HCT116 (cell line): ENCODE measurements around the gene ELK4. TPM values are rescaled to one million over a fixed set of nuclear protein-coding genes. Genes with fewer than 3 reads are reported as not detected.

Experiments used
- ATAC-seq: fragments of 200-7000 bp; cut with Tn5 transposase; 2 replicates; pipeline ENCODE4 v1.9.1; 2020; ENCODE audit warnings: mild to moderate bottlenecking, moderate library complexity
- BruUV-seq: library from RNA; stranded (reverse); fragments of 400-500 nt; replicated peaks from 2 replicates; lab custom pipeline; 2021; lab: Mats Ljungman, UMichigan
- CTCF ChIA-PET: fragments of 300-600 bp; sonication (Branson Sonifier 250); formaldehyde crosslinking; loops from one replicate; lab custom pipeline; 2021; ENCODE audit warnings: antibody characterized with exemption; lab: Charles Lee
- POLR2A ChIA-PET: fragments of 300-600, 350-600 bp; sonication (Branson Sonifier 250); formaldehyde crosslinking; loops from one replicate; lab custom pipeline; 2021; ENCODE audit warnings: antibody characterized with exemption; lab: Charles Lee
- RAD21 ChIA-PET, 2 experiments: fragments of 300-600 bp; sonication (Branson Sonifier 250); formaldehyde crosslinking; loops; one replicate each; lab custom pipeline; 2023; ENCODE audit warnings: low total read pairs in 2 of 2; ENCODE audit not compliant: uncharacterized antibody in 2 of 2, unreplicated experiment in 2 of 2, low non-redundant PET in 1 of 2; lab: Charles Lee
- DNase-seq: peaks from one replicate; pipeline ENCODE4 v3.0.0-alpha.2; 2010; ENCODE audit warnings: low read depth, low spot score
- H2AFZ ChIP-seq: fragments of 200-600 bp; shearing (Covaris generic), sonication (generic); 2 replicates; pipeline ENCODE4 v1.6.1; 2017; ENCODE audit warnings: low read depth, mixed run types, mixed read lengths, antibody characterized with exemption, low read length; ENCODE audit not compliant: poor library complexity, severe bottlenecking
- H3K27ac ChIP-seq: 2 replicates; pipeline ENCODE4 v1.5.1; 2012; ENCODE audit warnings: low read depth, low read length
- H3K27me3 ChIP-seq: fragments of 200-600 bp; sonication (generic); 2 replicates; pipeline ENCODE4 v1.6.1; 2016; ENCODE audit warnings: mixed run types, low read length, mixed read lengths; ENCODE audit not compliant: insufficient read depth
- H3K36me3 ChIP-seq, 2 experiments: fragments of 200-500 bp in 1 of 2; fragments of 200-600 bp in 1 of 2; sonication (Bioruptor generic) in 1 of 2; sonication (generic) in 1 of 2; 2 replicates each; pipeline versions ENCODE4 v1.5.1 to v1.6.1; 2014 to 2016; ENCODE audit warnings: low read length in 2 of 2, inconsistent platforms in 1 of 2, mixed read lengths in 1 of 2, mixed run types in 1 of 2; ENCODE audit not compliant: insufficient read depth in 2 of 2, control insufficient read depth in 1 of 2
- H3K4me1 ChIP-seq, 2 experiments: fragments of 200-600 bp in 1 of 2; sonication (generic) in 1 of 2; 2 replicates each; pipeline versions ENCODE4 v1.5.1 to v1.6.1; 2012 to 2017; ENCODE audit warnings: low read length in 2 of 2, inconsistent platforms in 1 of 2, mild to moderate bottlenecking in 1 of 2, mixed read lengths in 1 of 2, mixed run types in 1 of 2, moderate library complexity in 1 of 2; ENCODE audit not compliant: insufficient read depth in 2 of 2, control insufficient read depth in 1 of 2
- H3K4me2 ChIP-seq: fragments of 200-600 bp; sonication (generic); 2 replicates; pipeline ENCODE4 v1.6.1; 2017; ENCODE audit warnings: mixed run types, low read length, mixed read lengths
- H3K4me3 ChIP-seq, 2 experiments: fragments of 200-600 bp in 1 of 2; sonication (generic) in 1 of 2; replicated peaks in 1 of 2; 2 replicates each; pipeline ENCODE4 v1.5.1; 2011 to 2016; ENCODE audit warnings: low read length in 2 of 2, control low read depth in 1 of 2, low read depth in 1 of 2, mild to moderate bottlenecking in 1 of 2, mixed read lengths in 1 of 2, mixed run types in 1 of 2
- H3K79me2 ChIP-seq: fragments of 200-600 bp; sonication (generic); 2 replicates; pipeline ENCODE4 v1.6.1; 2017; ENCODE audit warnings: mild to moderate bottlenecking, mixed run types, low read length, moderate library complexity, mixed read lengths; ENCODE audit not compliant: insufficient read depth
- H3K9ac ChIP-seq: fragments of 200-600 bp; sonication (generic); 2 replicates; pipeline ENCODE4 v1.6.1; 2016; ENCODE audit warnings: low read length, mixed read lengths
- H3K9me2 ChIP-seq: fragments of 200-600 bp; sonication (generic), shearing (Covaris generic); 2 replicates; pipeline ENCODE4 v1.6.1; 2017; ENCODE audit warnings: mixed run types, mild to moderate bottlenecking, moderate library complexity; ENCODE audit not compliant: insufficient read depth
- H3K9me3 ChIP-seq, 2 experiments: fragments of 200-500 bp in 1 of 2; fragments of 200-600 bp in 1 of 2; sonication (Bioruptor generic) in 1 of 2; sonication (generic) in 1 of 2; 2 replicates each; pipeline ENCODE4 v1.6.1; 2014 to 2017; ENCODE audit warnings: low read length in 2 of 2, mixed read lengths in 2 of 2, inconsistent platforms in 1 of 2, low read depth in 1 of 2, mild to moderate bottlenecking in 1 of 2, mixed run types in 1 of 2, moderate library complexity in 1 of 2; ENCODE audit not compliant: control insufficient read depth in 1 of 2, insufficient read depth in 1 of 2
- H4K20me1 ChIP-seq: fragments of 200-600 bp; sonication (generic), shearing (Covaris generic); 2 replicates; pipeline ENCODE4 v1.6.1; 2017; ENCODE audit warnings: mixed run types, mild to moderate bottlenecking, moderate library complexity; ENCODE audit not compliant: insufficient read depth
- ELF1 ChIP-seq: IDR thresholded peaks from 2 replicates; pipeline ENCODE4 v1.6.1; 2012; ENCODE audit warnings: low read depth, borderline replicate concordance
- REST ChIP-seq: IDR thresholded peaks from 2 replicates; pipeline ENCODE4 v1.6.1; 2012; ENCODE audit warnings: low read depth
- SIN3A ChIP-seq: IDR thresholded peaks from 2 replicates; pipeline ENCODE4 v1.6.1; 2012; ENCODE audit warnings: low read depth
- YY1 ChIP-seq: IDR thresholded peaks from 2 replicates; pipeline ENCODE4 v1.6.1; 2011; ENCODE audit warnings: low read length, low read depth, moderate library complexity, mild to moderate bottlenecking; ENCODE audit not compliant: insufficient replicate concordance; ENCODE audit errors: extremely low read depth
- ZFX ChIP-seq: fragments of 450-650 bp; IDR thresholded peaks from 2 replicates; pipeline ENCODE4 v1.6.1; 2017
- ZNF274 ChIP-seq: fragments of 200-500 bp; sonication (Bioruptor generic); IDR thresholded peaks from 2 replicates; pipeline ENCODE4 v1.6.1; 2014; ENCODE audit warnings: mild to moderate bottlenecking, low read depth, low read length, inconsistent platforms
- intact Hi-C: fragments of 100-400 bp; cut with micrococcal nuclease; formaldehyde crosslinking; loops from 2 replicates; pipeline ENCODE4 v1.10.0; 2022
- total RNA-seq: library from RNA; stranded (reverse); gene quantifications from one replicate; pipeline ENCODE4 v1.2.1, GENCODE V29; 2021; ENCODE audit not compliant: unreplicated experiment

ELK4 gene
- total RNA-seq, 1 experiment from 2014 or later, result 46.2 TPM

- POLR2A ChIA-PET, result no interaction called here
- Histone ChIP-seq H3K9me3 (no peaks in the 10 kb centered on the region), H3K36me3 (no peaks in the 10 kb centered on the region), H3K4me2 (no peak overlapping the region), H3K27ac (no peak overlapping the region), H3K4me1 (no peaks in the 10 kb centered on the region), H3K79me2 (no peaks in the 10 kb centered on the region), H3K9me2 (no peaks in the 10 kb centered on the region), H2AFZ (no peak overlapping the region), H3K27me3 (no peaks in the 10 kb centered on the region), H4K20me1 (no peaks in the 10 kb centered on the region), H3K4me3 (no peak overlapping the region), H3K9ac (no peak overlapping the region)
- ATAC-seq, result no peak
- TF ChIP-seq SIN3A (no peak), ELF1 (no peak), ZNF274 (no peak), YY1 (no peak), REST (no peak), ZFX (no peak)
- CTCF ChIA-PET, result no interaction called here
- RAD21 ChIA-PET, result no interaction called here
- DNase-seq, result no peak
- BruUV-seq, result no TSS peak
- intact Hi-C loops, result loop anchor here (10.0 kb wide), 1 partner anchor 305 kb away; no protein-coding TSS in a partner anchor
Observed at GRCh38 chr1:205599669-205600042, 32.2 kb downstream of the ELK4 start.
